B cell (primary cell): ENCODE data around the gene LMBRD1. TPM values are rescaled to one million over a fixed set of nuclear protein-coding genes. Genes with fewer than 3 reads are reported as not detected.

Experiments used
- ATAC-seq: fragments of 200-7000 bp; cut with Tn5 transposase; one replicate; pipeline ENCODE4 v1.10.0; 2021; ENCODE audit warnings: low read depth, mild to moderate bottlenecking, moderate number of reproducible peaks, moderate library complexity
- CTCF ChIA-PET: fragments of 350-600 bp; sonication (Branson Sonifier 250); formaldehyde crosslinking; loops from one replicate; lab custom pipeline; 2021; ENCODE audit warnings: antibody characterized with exemption, inconsistent platforms; lab: Charles Lee
- POLR2A ChIA-PET: fragments of 350-600 bp; sonication (Branson Sonifier 250); formaldehyde crosslinking; loops from one replicate; lab custom pipeline; 2021; ENCODE audit warnings: antibody characterized with exemption; lab: Charles Lee
- DNase-seq: peaks from one replicate; pipeline ENCODE4 v3.0.0; 2013
- H2AFZ ChIP-seq: 2 replicates; pipeline ENCODE4 v1.6.1; 2012; ENCODE audit warnings: mild to moderate bottlenecking, low read depth, low read length; ENCODE audit not compliant: insufficient read depth, poor library complexity, severe bottlenecking
- H3K27ac ChIP-seq, 2 donors: 1 replicate in 1 of 2; 2 replicates in 1 of 2; pipeline ENCODE4 v1.5.1; 2012 to 2013; ENCODE audit warnings: low read length in 2 of 2, mild to moderate bottlenecking in 2 of 2, moderate library complexity in 1 of 2
- H3K27me3 ChIP-seq, 4 experiments: fragments of 200-600 bp in 1 of 4; sonication (generic) in 1 of 4; replicated peaks in 1 of 4; 1 replicate in 2 of 4; 2 replicates in 2 of 4; pipeline versions ENCODE4 v1.6.1 to v1.7.0; 2013 to 2016; ENCODE audit warnings: low read length in 3 of 4, mild to moderate bottlenecking in 2 of 4, mixed read lengths in 1 of 4, moderate library complexity in 1 of 4; ENCODE audit not compliant: insufficient read depth in 4 of 4, control insufficient read depth in 3 of 4; ENCODE audit errors: control extremely low read depth in 1 of 4
- H3K36me3 ChIP-seq, 2 experiments: replicated peaks in 1 of 2; 1 replicate in 1 of 2; 2 replicates in 1 of 2; pipeline versions ENCODE4 v1.6.1 to v1.7.1; 2013; ENCODE audit warnings: low read length in 1 of 2; ENCODE audit not compliant: insufficient read depth in 2 of 2, control insufficient read depth in 1 of 2; ENCODE audit errors: control extremely low read depth in 1 of 2, extremely low read depth in 1 of 2
- H3K4me1 ChIP-seq, 2 donors: fragments of 200-600 bp in 1 of 2; sonication (generic) in 1 of 2; 1 replicate in 1 of 2; 2 replicates in 1 of 2; pipeline versions ENCODE4 v1.5.1 to v1.6.1; 2013 to 2017; ENCODE audit warnings: low read length in 2 of 2; ENCODE audit not compliant: control insufficient read depth in 2 of 2, insufficient read depth in 2 of 2
- H3K4me2 ChIP-seq: replicated peaks from 2 replicates; pipeline ENCODE3; 2012; ENCODE audit warnings: mild to moderate bottlenecking, low read depth, low read length; ENCODE audit not compliant: poor library complexity, severe bottlenecking
- H3K4me3 ChIP-seq, 5 experiments: fragments of 200-600 bp in 1 of 5; sonication (generic) in 1 of 5; 1 replicate in 3 of 5; 2 replicates in 2 of 5; pipeline versions ENCODE4 v1.5.1 to v1.7.0; 2011 to 2016; ENCODE audit warnings: low read length in 4 of 5, mild to moderate bottlenecking in 4 of 5, low read depth in 2 of 5, control low read depth in 1 of 5, moderate library complexity in 1 of 5; ENCODE audit not compliant: insufficient read depth in 1 of 5; ENCODE audit errors: control extremely low read depth in 1 of 5, extremely low read depth in 1 of 5
- H3K79me2 ChIP-seq: fragments of 200-600 bp; sonication (generic); one replicate; pipeline ENCODE4 v1.6.0; 2016; ENCODE audit warnings: low read length; ENCODE audit not compliant: control insufficient read depth, insufficient read depth
- H3K9ac ChIP-seq: fragments of 200-600 bp; sonication (generic); 2 replicates; pipeline ENCODE4 v1.6.1; 2017; ENCODE audit warnings: mild to moderate bottlenecking, low read length, moderate library complexity
- H3K9me3 ChIP-seq, 3 donors: one replicate each; pipeline versions ENCODE4 v1.6.1 to v1.7.1; 2013; ENCODE audit warnings: low read length in 2 of 3; ENCODE audit not compliant: control insufficient read depth in 2 of 3, insufficient read depth in 1 of 3; ENCODE audit errors: control extremely low read depth in 1 of 3
- H4K20me1 ChIP-seq: 2 replicates; pipeline ENCODE4 v1.6.0; 2012; ENCODE audit warnings: mild to moderate bottlenecking, low read length; ENCODE audit not compliant: insufficient read depth, control insufficient read depth, poor library complexity, severe bottlenecking
- H3K27ac Mint-ChIP-seq: one replicate; pipeline ENCODE4 v1.8.0; 2021; ENCODE audit warnings: mixed read lengths
- H3K27me3 Mint-ChIP-seq: one replicate; pipeline ENCODE4 v1.8.0; 2021; ENCODE audit warnings: mixed read lengths
- H3K4me1 Mint-ChIP-seq: one replicate; pipeline ENCODE4 v1.8.0; 2021; ENCODE audit warnings: mixed read lengths
- H3K4me3 Mint-ChIP-seq: one replicate; pipeline ENCODE4 v1.8.0; 2021; ENCODE audit warnings: mixed read lengths
- H3K9me3 Mint-ChIP-seq: one replicate; pipeline ENCODE4 v1.8.0; 2022; ENCODE audit warnings: mixed read lengths; ENCODE audit not compliant: insufficient read depth
- EZH2 ChIP-seq: IDR thresholded peaks from 2 replicates; pipeline ENCODE4 v1.6.1; 2012; ENCODE audit warnings: borderline replicate concordance, low read depth, mild to moderate bottlenecking, moderate library complexity, low read length; ENCODE audit not compliant: insufficient read depth, poor library complexity, severe bottlenecking
- WGBS: methylation state at CpG from one replicate; pipeline ENCODE4 v1.1.5; 2013; ENCODE audit warnings: missing lambda C conversion rate; ENCODE audit not compliant: insufficient coverage; 5-methylcytosine and 5-hydroxymethylcytosine counted together
- intact Hi-C: fragments of 100-400 bp; cut with micrococcal nuclease; formaldehyde crosslinking; loops from one replicate; pipeline ENCODE4 v1.10.0; 2022
- polyA plus RNA-seq: library from polyadenylated mRNA; depleted of rRNA; stranded (reverse); fragments of >200 nt; gene quantifications from 2 replicates; pipeline ENCODE4 v1.2.3, GENCODE V29; 2012
- total RNA-seq, 2 donors: library from RNA; stranded (reverse); fragments of 120-200 nt in 1 of 2; gene quantifications; 1 replicate in 1 of 2; 2 replicates in 1 of 2; pipeline versions ENCODE4 v1.2.3 to v1.2.4, GENCODE V29; 2013 to 2022
- TF ChIP-seq, protein P1 (sequence below): fragments of 200-600 bp; IDR thresholded peaks from one replicate; pipeline ENCODE4 v1.8.0; 2022; ENCODE audit warnings: antibody characterized with exemption, mild to moderate bottlenecking

Gene LMBRD1
- total and polyA plus RNA-seq, 2 donors (not counting 1 experiment from before 2014, with no cell fraction given), result 33.7 to 99.0 TPM

GRCh38 chr6:69624944-69625343 is 171.9 kb downstream of the LMBRD1 start:
- POLR2A ChIA-PET, result no interaction called here
- no peak for ATAC-seq

More at GRCh38 chr6:69624944-69625343, 171.9 kb downstream of the LMBRD1 start:
- H3K27ac ChIP-seq, result no peak overlapping the region
- H3K27ac Mint-ChIP-seq, result no peak overlapping the region
- peaks cover 0 to 5% (median 0%) of the 10 kb centered on the region in 3 donors for H3K9me3 ChIP-seq
- H3K9me3 Mint-ChIP-seq, result no peaks in the 10 kb centered on the region
- no peak overlapping the region for H3K4me3 Mint-ChIP-seq
- H3K9ac ChIP-seq, result no peak overlapping the region
- no peak overlapping the region for H2AFZ ChIP-seq
- DNase-seq, result no peak
- no peak for TF ChIP-seq EZH2
- TF ChIP-seq, protein P1, sequence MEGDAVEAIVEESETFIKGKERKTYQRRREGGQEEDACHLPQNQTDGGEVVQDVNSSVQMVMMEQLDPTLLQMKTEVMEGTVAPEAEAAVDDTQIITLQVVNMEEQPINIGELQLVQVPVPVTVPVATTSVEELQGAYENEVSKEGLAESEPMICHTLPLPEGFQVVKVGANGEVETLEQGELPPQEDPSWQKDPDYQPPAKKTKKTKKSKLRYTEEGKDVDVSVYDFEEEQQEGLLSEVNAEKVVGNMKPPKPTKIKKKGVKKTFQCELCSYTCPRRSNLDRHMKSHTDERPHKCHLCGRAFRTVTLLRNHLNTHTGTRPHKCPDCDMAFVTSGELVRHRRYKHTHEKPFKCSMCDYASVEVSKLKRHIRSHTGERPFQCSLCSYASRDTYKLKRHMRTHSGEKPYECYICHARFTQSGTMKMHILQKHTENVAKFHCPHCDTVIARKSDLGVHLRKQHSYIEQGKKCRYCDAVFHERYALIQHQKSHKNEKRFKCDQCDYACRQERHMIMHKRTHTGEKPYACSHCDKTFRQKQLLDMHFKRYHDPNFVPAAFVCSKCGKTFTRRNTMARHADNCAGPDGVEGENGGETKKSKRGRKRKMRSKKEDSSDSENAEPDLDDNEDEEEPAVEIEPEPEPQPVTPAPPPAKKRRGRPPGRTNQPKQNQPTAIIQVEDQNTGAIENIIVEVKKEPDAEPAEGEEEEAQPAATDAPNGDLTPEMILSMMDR, result no peak
- H3K4me2 ChIP-seq, result no peak overlapping the region
- no peaks in the 10 kb centered on the region for H3K4me1 Mint-ChIP-seq
- no CpG with 5 or more reads among the region's 2 CpGs for WGBS
- H3K79me2 ChIP-seq, result no peaks in the 10 kb centered on the region
- peaks cover 15% of the 10 kb centered on the region for H3K27me3 Mint-ChIP-seq
- H3K4me3 ChIP-seq, result no peak overlapping the region
- H3K36me3 ChIP-seq, result no peaks in the 10 kb centered on the region
- H3K4me1 ChIP-seq, result no peaks in the 10 kb centered on the region
- H4K20me1 ChIP-seq, result no peaks in the 10 kb centered on the region
- H3K27me3 ChIP-seq, result no peaks in the 10 kb centered on the region
- intact Hi-C loops, result no loop called here
- CTCF ChIA-PET, result no interaction called here

Other genes with a start within 250 kb of the LMBRD1 start
- 56.9 and 61.4 TPM in 2 replicates for gene COL19A1, start 69.5 kb upstream of the LMBRD1 start, total RNA-seq
- 14.6 and 23.8 TPM in 2 replicates for gene COL19A1, start 69.5 kb upstream of the LMBRD1 start, polyA plus RNA-seq